Heart right ventricle (tissue), 16 donors: ENCODE measurements around the gene IKZF3. TPM values are rescaled to one million over a fixed set of nuclear protein-coding genes. Genes with fewer than 3 reads are reported as not detected.
"Not testable (repeated sequence)": the region's sequence is repeated elsewhere in the genome, so short reads cannot be mapped to it uniquely, and the experiment has no call there.

Experiments used
- ATAC-seq, 8 donors: fragments of 200-7000 bp; cut with Tn5 transposase; one replicate each; pipeline ENCODE4 v1.9.1; 2020; ENCODE audit warnings: mild to moderate bottlenecking in 8 of 8, moderate library complexity in 8 of 8, moderate number of reproducible peaks in 1 of 8
- DNase-seq, 2 donors: peaks; one replicate each; pipeline ENCODE4 v3.0.0-alpha.2; 2020
- H3K27ac ChIP-seq, 10 donors: fragments of 200-600 bp; sonication (generic) in 2 of 10; one replicate each; pipeline versions ENCODE4 v1.5.0 to v1.8.0; 2020 to 2022; ENCODE audit warnings: mild to moderate bottlenecking in 3 of 10
- H3K27me3 ChIP-seq, 7 donors: fragments of 200-600 bp; one replicate each; pipeline ENCODE4 v1.8.0; 2021 to 2022; ENCODE audit warnings: mild to moderate bottlenecking in 2 of 7
- H3K36me3 ChIP-seq, 9 donors: fragments of 200-600 bp; sonication (generic) in 1 of 9; one replicate each; pipeline versions ENCODE4 v1.5.0 to v1.8.0; 2020 to 2022; ENCODE audit warnings: mild to moderate bottlenecking in 2 of 9
- H3K4me1 ChIP-seq, 9 donors: fragments of 200-600 bp; sonication (generic) in 1 of 9; one replicate each; pipeline versions ENCODE4 v1.5.0 to v1.8.0; 2020 to 2022; ENCODE audit warnings: mild to moderate bottlenecking in 4 of 9
- H3K4me3 ChIP-seq, 10 donors: fragments of 200-600 bp; sonication (generic) in 2 of 10; one replicate each; pipeline versions ENCODE4 v1.5.0 to v1.8.0; 2020 to 2022; ENCODE audit warnings: mild to moderate bottlenecking in 7 of 10, moderate library complexity in 2 of 10
- H3K9me3 ChIP-seq, 11 donors: fragments of 200-600 bp in 10 of 11; sonication (generic) in 2 of 11; one replicate each; pipeline versions ENCODE4 v1.5.0 to v1.8.0; 2013 to 2022; ENCODE audit warnings: mild to moderate bottlenecking in 2 of 11, control low read depth in 1 of 11, moderate library complexity in 1 of 11
- WGBS, 2 donors: extraction: QIAGEN DNeasy Blood & Tissue Kit; methylation state at CpG; one replicate each; pipeline ENCODE4 v1.1.7; 2013; ENCODE audit warnings: inconsistent platforms in 1 of 2; 5-methylcytosine and 5-hydroxymethylcytosine counted together
- intact Hi-C, 10 donors: fragments of 100-400 bp; cut with DNase I; formaldehyde crosslinking; loops; one replicate each; pipeline versions ENCODE4 v1.11.1 to v1.14.2; 2022
- polyA plus RNA-seq, 2 donors: library from polyadenylated mRNA; stranded (reverse); fragments of 200-250 nt; gene quantifications; one replicate each; pipeline ENCODE4 v1.2.3, GENCODE V29; 2013
- total RNA-seq, 10 donors: library from RNA; stranded (reverse); fragmentation: NEBNext Ultra II Directional in 3 of 10; extraction: Animal tissue kit (Norgen Biotek cat#: 25700) in 3 of 10; gene quantifications; one replicate each; pipeline versions ENCODE4 v1.2.1 to v1.2.4, GENCODE V29; 2021 to 2023
- TF ChIP-seq, protein P1 (sequence below), 9 donors: fragments of 200-600 bp; sonication (generic) in 2 of 9; IDR thresholded peaks; one replicate each; pipeline versions ENCODE4 v1.5.0 to v1.8.0; 2021 to 2022; ENCODE audit warnings: antibody characterized with exemption in 9 of 9, mild to moderate bottlenecking in 5 of 9, moderate library complexity in 1 of 9
- donor health status: Arrhythmogenic right ventricular cardiomyopathy.
- donor health status: ischemic (EF 13 %, LVEDD 7.1; RV severe dilation, severe dysfunction).
- donor health status: healthy with polysubstance abuse.
- donor health status: DM: no; HTN: yes; CAD: no.
- donor health status: DM: no; HTN: no; CAD: no.
- donor health status: ischemic (EF 25% LVEDD 6.9; RV normal size, moderate dysfunction).
- donor health status: ischemic (EF 25% LVEDD 5.7; RV mildly dilated, moderate dysfunction).
- donor health status: healthy.
- donor health status: DM: yes; HTN: yes; CAD: no.
- donor health status: Ischemic cardiomyopathy.
- donor health status: ischemic (EF 35%, LVEDD 5.7; RV mildly dilated, moderate dysfunction).
- donor health status: nonischemic (EF 11% LVEDD 7.7; RV severe dilation, severe dysfunction).
- donor health status: DM: yes; HTN: yes; CAD: no.
- donor health status: PGD.
- donor health status: ischemic (EF 29% LVEDD 5.4; RV normal size, mild dysfunction).
- donor health status: nonischemic (EF 23%, LVEDD 6.1; RV moderate dilation, normal function).

The IKZF3 gene
- total and polyA plus RNA-seq, 12 donors = 0.06 to 5.0 (median 0.26) TPM

DNA sequence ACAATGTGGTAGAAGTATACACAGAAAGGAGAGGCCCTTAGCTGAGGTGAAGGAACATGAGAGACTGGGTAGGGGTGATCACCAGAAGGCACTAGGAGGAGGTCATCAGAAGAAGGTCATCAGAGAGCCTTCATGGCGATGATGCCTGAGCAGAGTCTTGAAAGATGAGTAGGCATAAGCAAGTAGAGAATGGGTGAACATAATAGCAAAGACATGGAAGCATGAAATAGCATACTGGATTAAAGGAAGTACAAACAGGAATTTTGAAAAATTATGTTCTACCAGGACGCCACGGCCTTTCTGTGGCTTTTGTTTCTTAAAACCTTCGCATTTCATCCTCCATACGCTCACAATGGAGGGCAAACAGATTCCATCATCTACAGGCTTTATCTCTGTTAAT lies 2.9 kb downstream of the IKZF3 start:
- Histone ChIP-seq H3K27me3 (peaks cover 14 to 90% (median 85%) of the 10 kb centered on the region in 7 donors), H3K4me3 (peak overlapping the region in 1 of 10 donors; percentile 57), H3K9me3 (no peaks in the 10 kb centered on the region), H3K36me3 (no peaks in the 10 kb centered on the region), H3K4me1 (peaks cover 0 to 31% (median 7%) of the 10 kb centered on the region in 9 donors), H3K27ac (peak overlapping the region in 1 of 10 donors; percentile 41)
- TF ChIP-seq, protein P1, sequence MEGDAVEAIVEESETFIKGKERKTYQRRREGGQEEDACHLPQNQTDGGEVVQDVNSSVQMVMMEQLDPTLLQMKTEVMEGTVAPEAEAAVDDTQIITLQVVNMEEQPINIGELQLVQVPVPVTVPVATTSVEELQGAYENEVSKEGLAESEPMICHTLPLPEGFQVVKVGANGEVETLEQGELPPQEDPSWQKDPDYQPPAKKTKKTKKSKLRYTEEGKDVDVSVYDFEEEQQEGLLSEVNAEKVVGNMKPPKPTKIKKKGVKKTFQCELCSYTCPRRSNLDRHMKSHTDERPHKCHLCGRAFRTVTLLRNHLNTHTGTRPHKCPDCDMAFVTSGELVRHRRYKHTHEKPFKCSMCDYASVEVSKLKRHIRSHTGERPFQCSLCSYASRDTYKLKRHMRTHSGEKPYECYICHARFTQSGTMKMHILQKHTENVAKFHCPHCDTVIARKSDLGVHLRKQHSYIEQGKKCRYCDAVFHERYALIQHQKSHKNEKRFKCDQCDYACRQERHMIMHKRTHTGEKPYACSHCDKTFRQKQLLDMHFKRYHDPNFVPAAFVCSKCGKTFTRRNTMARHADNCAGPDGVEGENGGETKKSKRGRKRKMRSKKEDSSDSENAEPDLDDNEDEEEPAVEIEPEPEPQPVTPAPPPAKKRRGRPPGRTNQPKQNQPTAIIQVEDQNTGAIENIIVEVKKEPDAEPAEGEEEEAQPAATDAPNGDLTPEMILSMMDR (IDR thresholded peaks at IDR 0.05) = no peak
- intact Hi-C loops = loop anchor here in 1 of 10 donors (10.0 kb wide), 1 partner anchor 114 kb away; no protein-coding TSS in a partner anchor
- WGBS, 2 donors = 90 to 95% methylated on average over 5 of the region's 5 CpGs
- no peak for DNase-seq
- no peak for ATAC-seq

GRCh38 chr17:39855911-39856649 lies 8.0 kb downstream of the IKZF3 start:
- peaks cover 0 to 62% (median 41%) of the 10 kb centered on the region in 7 donors for H3K27me3 ChIP-seq
- WGBS, 2 donors = 87 to 93% methylated on average over 9 of the region's 9 CpGs
- H3K4me1 ChIP-seq, intact Hi-C loops, ATAC-seq, H3K4me3 ChIP-seq, H3K27ac ChIP-seq, DNase-seq, H3K36me3 ChIP-seq, H3K9me3 ChIP-seq: not testable (repeated sequence)

DNA sequence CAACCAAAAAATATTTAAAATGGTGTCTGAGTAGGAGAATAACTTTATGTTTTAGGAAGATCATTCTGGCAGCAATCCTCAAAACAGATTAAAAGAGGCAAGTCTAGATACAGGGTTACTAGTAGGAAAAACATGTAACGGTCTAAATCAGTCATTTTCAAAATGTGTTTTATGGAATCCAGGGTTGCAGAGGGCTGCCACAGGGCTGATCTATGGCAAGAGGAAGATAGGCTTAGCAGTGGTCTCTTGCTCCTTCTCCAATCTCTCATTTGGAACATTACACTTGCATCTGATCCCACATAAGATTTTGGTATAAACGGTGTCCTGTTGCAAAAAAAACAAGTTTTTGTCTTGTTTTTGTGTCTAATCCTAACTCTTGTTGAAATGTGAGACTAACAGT lies 9.2 kb downstream of the IKZF3 start:
- H3K27me3 ChIP-seq = peaks cover 0 to 52% (median 29%) of the 10 kb centered on the region in 7 donors
- no peak for ATAC-seq
- H3K4me1 ChIP-seq = no peaks in the 10 kb centered on the region
- H3K27ac ChIP-seq = no peak overlapping the region
- no peaks in the 10 kb centered on the region for H3K9me3 ChIP-seq
- WGBS, 2 donors = 68 to 76% methylated on average over 2 of the region's 2 CpGs
- DNase-seq = no peak
- intact Hi-C loops = no loop called here
- no peaks in the 10 kb centered on the region for H3K36me3 ChIP-seq
- TF ChIP-seq, protein P1 (IDR thresholded peaks at IDR 0.05) = no peak
- H3K4me3 ChIP-seq = no peak overlapping the region

GRCh38 chr17:39852239-39852638 lies 11.9 kb downstream of the IKZF3 start:
- no peaks in the 10 kb centered on the region for H3K9me3 ChIP-seq
- H3K4me3 ChIP-seq = no peak overlapping the region
- H3K36me3 ChIP-seq = no peaks in the 10 kb centered on the region
- DNase-seq = no peak
- intact Hi-C loops = no loop called here
- 41 to 48% methylated on average over 3 of the region's 3 CpGs for WGBS, 2 donors
- H3K27ac ChIP-seq = no peak overlapping the region
- H3K27me3 ChIP-seq = peaks cover 0 to 44% (median 25%) of the 10 kb centered on the region in 7 donors
- H3K4me1 ChIP-seq = peaks cover 0 to 10% (median 0%) of the 10 kb centered on the region in 9 donors
- TF ChIP-seq, protein P1 (IDR thresholded peaks at IDR 0.05) = no peak
- no peak for ATAC-seq

- DNase-seq = not testable (repeated sequence)
- peaks cover 0 to 51% (median 26%) of the 10 kb centered on the region in 7 donors for H3K27me3 ChIP-seq
Measured at GRCh38 chr17:39850186-39850585, 13.9 kb downstream of the IKZF3 start.

More at GRCh38 chr17:39850186-39850585, 13.9 kb downstream of the IKZF3 start:
- H3K9me3 ChIP-seq, ATAC-seq, H3K4me1 ChIP-seq, intact Hi-C loops, H3K27ac ChIP-seq, H3K36me3 ChIP-seq, H3K4me3 ChIP-seq: not testable (repeated sequence)
